T-helper 2 cell treated with Interferon-gamma antibody and Interleukin-4, amounts not matched to agents 100 ng/mL and 5 ng/mL, for 36 hours (primary cell): Measurements from ENCODE around the gene IL10RA. TPM values are rescaled to one million over a fixed set of nuclear protein-coding genes. Genes with fewer than 3 reads are reported as not detected.
"Not testable (repeated sequence)": the region's sequence is repeated elsewhere in the genome, so short reads cannot be mapped to it uniquely, and the experiment has no call there.

Experiments used
- intact Hi-C: fragments of 100-400 bp; cut with micrococcal nuclease; formaldehyde crosslinking; loops from one replicate; pipeline ENCODE4 v1.15.1; 2023
- total RNA-seq: library from RNA; stranded (reverse); gene quantifications from 2 replicates; pipeline ENCODE4 v1.2.3, GENCODE V29; 2022

The IL10RA gene
- 348 and 364 TPM in 2 replicates for total RNA-seq

DNA sequence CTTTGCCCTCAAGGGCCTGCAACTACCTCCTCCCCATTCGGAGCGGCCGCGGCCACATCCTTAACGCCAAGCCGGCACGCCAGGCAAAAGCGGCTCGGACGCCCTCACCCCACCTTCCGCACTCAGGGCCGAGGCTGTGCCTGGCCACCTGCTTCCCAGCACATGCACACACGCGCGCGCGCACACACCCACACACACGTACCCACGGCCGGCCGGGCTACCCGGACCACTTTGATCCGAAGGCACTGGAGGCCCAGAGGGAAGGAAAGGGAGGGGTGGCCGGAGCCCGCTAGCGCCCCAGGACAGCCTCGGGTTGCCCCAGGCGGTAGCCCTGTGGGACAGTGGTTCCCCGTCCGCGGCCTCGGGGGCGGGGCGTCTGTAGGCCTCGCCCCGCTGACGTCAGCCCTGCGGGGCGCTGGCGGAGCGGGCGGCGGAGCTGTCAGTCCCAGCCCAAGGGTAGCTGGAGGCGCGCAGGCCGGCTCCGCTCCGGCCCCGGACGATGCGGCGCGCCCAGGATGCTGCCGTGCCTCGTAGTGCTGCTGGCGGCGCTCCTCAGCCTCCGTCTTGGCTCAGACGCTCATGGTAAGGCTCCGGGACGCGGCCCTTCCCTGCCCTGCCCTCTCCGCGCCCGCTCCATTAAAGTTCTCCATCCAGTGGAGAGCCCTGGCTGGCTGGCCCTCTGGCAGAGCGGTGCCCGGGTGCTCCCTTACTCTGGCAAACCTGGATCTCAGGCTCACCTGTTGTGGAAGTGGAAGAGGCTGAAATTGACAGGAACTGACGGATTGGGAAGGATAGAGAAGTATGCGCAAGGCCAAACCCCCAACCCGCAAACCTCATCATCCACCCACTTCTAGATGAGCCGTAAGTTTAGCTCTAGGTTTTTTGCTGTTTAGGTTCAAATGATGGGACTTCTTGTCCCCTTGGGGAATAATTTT lies at the start of gene IL10RA:
TSS of gene IL10RA (plus strand) at position 442 of the 935 bp plus-strand sequence. CDS start at position 516, 74 bp downstream.
- intact Hi-C loops: loop anchor here (1.0 to 5.0 kb wide), 6 partner anchors 15 to 144 kb away; no protein-coding TSS in a partner anchor

DNA sequence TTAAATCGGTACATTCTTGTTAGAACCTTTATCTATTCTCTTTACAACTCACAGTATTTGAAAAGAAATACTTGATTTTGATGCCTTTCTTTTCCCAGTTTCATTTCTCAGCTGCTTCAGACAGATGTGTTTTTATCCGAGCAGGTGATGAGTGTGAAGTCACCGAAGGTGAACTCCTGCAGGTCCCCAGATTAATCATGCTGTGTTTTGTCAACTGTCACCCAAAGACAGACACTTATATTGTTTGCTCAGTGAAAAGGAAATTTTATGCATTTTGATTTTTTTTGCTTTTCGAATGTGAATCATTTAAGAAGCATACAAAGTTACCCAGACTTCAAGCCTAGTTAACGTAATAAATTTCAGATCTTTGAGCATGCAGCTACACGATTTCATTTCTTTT lies 49.2 kb upstream of the IL10RA start:
- intact Hi-C loops: no loop called here

DNA sequence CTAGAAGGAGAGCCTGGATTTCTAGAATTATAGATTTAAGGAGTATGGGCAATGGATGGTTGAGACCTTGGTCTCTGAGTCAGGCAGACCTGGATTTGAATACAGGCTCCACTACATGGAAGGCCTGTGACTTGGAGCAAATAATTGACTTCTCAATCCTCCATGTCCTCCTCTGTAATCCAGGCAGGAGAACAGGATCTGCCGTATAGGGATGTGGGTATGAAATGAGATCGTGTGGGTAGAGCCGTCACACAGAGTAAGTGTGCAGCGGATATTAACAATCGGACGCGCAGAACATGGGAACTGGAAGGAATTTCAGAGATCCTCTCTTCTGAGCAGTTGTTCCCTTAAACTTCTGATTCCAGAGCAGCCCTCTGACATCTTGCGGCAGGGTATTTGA lies 45.5 kb upstream of the IL10RA start:
- intact Hi-C loops: no loop called here

DNA sequence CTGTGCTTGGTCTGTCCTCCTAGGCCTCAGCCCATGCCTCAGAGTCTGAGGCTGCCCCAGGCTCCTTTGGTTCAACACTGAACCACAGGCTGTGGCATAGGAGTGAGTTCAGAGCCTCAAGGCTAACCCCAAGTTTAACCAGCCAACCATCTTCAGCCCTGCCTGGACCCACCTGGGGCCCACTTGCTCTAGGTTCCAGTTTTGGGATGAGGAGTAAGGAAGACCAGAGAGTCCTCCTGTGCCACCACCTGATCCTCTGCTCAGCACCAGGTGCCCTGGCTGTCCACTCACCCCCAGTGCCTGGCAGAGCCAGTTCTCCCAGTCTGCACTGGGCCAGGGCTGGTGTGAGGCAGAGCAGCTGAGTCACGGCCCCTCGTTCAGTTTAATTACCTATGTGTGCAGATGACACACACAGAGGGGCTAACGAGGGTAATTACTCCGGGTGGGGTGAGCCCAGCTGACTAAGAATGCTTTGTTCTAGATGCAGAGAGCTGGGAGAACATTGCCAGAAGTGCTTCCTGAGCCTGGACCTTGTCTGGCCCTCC lies 45.0 kb upstream of the IL10RA start:
- intact Hi-C loops: no loop called here

DNA sequence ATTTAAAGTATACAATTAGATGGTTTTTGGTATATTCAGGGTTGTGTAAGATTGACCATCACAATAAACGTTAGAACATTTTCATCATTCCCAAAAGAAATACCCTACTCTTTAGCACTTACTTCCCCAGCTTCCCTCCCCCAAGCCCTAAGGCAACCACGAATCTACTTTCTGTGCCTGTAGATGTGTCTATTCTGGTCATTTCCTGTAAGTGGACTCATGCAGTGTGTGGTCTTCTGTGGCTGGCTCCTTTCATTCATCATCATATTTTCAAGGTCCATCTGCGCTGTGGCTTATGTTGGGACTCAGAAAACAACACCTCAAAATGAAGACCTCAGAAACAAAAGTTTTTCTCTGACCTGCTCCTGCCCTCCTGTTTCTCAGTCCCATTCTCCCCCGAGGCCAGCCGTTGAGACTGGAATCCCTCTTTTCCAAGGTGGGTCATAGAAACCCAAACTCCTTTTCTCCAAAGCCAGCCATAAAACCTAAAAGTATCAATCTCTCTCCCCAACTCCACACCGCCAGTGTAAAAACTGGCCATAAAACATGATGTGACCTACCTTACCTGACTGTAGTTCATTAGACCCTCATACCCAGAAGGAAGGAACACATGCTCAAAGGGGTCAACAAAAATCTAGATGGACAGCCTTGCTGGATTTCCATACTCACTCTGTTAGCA lies 44.1 kb upstream of the IL10RA start:
- intact Hi-C loops: no loop called here

DNA sequence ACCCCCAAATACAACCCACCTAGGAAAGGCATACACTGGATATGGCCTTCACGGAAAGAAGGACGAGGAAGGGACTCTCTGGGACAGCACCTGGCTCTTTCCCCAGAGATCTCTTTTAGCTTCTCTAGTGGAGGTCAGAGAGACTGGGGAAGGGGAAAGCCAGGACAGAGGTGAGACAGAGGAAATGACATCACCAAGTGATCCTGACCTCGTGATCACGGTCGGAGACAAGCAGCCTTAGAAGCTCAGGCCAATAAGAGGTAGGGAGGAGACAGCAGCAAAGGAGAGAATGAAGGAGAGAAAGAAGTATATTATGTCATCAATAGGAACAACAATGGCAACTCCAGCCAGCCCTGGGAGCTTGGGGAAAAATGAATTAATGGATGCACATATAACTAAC lies 41.6 kb upstream of the IL10RA start:
- intact Hi-C loops: no loop called here

DNA sequence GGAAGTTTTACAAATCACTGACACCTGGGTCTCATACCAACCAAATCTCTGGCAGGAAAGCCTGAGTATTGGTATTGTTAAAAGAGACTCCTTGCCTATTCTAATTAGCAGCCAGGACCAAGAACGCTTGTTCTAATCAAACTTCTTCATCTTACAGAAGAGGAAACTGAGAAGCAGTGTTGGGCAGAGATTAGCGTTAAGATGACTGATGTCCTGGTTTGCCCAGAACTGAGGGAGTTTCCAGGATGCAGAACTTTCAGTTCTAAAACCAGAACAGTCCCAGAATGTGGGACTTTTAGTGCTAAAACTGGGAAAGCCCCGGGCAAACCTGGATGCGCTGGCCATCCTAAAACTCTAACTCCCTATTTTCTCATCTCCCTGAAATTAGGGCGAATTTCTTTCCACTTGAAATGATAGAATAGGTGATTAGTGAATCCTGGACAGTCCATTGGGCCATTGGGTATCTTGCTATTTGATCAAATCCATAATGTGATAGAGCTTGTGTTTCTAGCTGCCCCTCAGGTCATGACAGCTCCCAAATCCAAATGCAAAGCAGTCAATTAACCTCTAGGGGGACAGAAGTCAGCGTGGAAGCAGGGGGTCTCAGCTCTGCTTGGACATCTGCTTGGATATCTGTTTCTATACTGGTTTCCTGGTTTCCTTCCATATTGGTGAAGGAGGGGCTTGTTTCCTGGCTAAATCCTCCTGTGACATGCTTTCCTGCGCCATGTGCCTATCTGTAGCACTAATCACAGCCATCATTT lies 41.0 kb upstream of the IL10RA start:
- intact Hi-C loops: no loop called here

DNA sequence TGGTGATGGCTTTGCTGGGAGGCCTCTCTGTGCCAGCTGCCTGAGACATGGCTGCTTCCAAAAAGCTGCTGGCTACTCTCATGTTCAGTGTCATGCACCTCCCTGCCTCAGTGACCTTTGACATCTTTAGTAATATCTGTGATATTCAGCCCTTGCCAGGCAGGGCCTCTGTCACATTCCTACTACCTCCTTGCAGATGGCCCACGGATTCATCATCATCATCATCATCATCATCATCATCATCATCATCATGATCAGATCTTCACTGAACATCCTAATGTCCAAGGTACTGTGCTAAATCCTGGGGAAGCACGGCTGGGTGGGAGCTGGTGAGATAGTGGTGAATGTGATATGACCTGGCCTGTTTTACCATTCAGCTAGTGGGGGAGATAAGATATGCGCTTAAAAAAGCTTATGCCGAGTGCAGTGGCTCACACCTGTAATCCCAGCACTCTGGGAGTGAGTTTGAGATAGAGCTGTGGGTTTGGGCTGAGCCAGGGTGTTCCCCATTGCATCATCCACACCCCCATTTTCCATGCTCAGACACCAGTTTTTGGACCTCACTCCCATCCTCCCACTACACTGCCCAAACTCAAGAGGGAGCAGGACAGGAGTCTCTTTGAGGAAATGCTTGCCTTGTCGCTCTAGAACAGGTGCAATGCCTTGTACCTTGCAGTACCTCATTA lies 39.9 kb upstream of the IL10RA start:
- intact Hi-C loops: loop anchor here (2.0 kb wide), 1 partner anchor 139 kb away; no protein-coding TSS in a partner anchor

DNA sequence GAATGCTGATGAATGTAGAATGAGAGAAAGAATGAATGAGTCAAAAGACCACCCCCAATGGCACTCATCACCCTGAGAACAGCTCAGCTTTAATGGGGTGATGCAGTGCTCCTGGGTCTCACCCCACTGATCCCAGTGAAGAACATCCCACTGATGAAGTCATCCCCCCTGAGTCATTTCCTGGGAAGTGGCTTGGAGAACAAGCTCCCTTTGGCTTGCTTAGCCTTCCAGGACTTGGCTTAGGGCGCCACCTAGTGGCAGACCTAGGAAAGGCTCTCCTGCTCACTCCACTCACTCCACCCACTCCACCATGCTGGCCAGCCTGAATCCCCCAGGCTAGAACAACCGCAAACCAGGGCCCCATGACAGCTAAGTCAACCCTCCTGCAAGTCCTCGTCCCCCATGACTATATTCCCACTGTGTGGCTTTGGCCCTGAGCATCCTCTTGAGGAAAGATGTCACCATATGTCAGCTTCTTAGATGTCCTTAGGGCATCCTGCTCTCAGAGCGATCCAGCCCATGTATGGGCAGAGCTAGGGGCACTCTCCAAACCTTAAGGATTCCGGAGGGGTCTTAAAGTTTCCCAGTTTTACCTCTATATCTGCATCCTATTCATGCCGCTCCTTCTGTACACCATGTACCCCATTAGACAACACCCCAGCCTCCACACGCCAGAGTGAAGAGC lies 39.2 kb upstream of the IL10RA start:
- intact Hi-C loops: loop anchor here (1.0 to 2.0 kb wide), 3 partner anchors 40 to 140 kb away; no protein-coding TSS in a partner anchor

DNA sequence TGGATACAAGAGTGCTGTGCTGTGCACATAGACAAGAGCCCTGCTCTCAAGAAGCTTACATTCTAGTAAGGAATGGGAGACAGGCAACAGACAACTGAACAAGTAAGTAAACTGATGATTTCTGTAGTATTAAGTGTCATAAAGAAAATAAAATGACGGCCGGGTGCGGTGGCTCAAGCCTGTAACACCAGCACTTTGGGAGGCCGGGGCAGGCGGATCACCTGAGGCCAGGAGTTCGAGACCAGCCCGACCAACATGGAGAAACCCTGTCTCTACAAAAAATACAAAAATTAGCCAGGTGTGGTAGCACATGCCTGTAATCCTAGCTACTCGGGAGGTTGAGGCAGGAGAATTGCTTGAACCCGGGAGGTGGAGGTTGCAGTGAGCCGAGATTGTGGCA lies 38.4 kb upstream of the IL10RA start:
- intact Hi-C loops: loop anchor here (1.0 to 2.0 kb wide), 3 partner anchors 40 to 141 kb away; no protein-coding TSS in a partner anchor

DNA sequence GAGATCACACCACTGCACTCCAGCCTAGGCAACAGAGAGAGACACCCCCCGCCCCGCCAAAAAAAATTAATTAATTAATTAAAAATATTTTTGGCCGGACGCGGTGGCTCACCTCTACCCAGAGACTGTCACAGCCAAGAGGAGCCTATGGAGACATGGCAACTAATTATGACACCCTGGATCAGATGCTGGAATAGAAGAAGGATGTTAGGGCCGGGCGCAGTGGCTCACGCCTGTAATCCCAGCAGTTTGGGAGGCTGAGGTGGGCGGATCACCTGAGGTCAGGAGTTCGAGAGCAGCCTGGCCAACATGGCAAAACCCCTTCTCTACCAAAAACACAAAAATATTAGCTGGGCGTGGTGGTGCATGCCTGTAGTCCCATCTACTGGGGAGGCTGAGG lies 37.7 kb upstream of the IL10RA start:
- intact Hi-C loops: not testable (repeated sequence)

DNA sequence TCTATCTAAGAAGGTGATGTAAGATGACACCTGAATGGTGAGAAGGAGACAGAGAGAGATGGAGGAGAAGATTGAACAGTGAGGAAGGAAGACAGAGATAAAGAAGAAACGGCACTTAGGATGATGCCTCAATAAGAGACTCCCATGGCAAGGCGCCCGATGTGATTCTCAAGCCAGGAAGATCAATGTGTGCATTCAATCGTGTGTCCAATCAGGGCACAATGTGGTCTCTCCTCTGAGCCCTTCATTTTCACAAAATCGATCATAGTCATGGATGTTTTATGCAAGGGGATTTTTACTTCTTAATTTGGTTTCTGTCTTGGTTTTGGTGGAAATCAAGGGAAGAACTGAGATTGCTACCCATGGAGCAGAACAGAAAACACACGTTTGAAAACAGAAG lies 37.1 kb upstream of the IL10RA start:
- intact Hi-C loops: no loop called here

DNA sequence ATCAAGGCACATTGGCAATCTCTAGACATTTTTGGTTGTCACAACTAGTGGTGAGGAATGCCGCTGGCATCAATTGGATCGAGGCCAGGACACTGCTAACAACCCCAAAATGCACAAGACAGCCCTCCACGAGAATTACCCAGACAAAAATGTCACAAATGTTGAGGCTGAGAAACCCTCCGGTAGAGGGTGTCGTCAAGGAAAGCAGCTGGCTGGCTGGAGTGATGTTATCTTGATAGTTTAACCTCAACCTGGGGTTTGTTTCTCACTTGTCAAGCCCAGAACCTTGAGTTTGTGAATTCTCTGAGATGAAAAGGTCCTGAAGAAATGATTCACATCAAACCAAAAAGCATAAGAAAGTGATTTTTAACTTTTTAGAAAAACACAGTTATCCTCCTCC lies 35.9 kb upstream of the IL10RA start:
- intact Hi-C loops: loop anchor here (1.0 to 2.0 kb wide), 3 partner anchors 36 to 136 kb away; partner anchors contain the start of gene IL10RA

DNA sequence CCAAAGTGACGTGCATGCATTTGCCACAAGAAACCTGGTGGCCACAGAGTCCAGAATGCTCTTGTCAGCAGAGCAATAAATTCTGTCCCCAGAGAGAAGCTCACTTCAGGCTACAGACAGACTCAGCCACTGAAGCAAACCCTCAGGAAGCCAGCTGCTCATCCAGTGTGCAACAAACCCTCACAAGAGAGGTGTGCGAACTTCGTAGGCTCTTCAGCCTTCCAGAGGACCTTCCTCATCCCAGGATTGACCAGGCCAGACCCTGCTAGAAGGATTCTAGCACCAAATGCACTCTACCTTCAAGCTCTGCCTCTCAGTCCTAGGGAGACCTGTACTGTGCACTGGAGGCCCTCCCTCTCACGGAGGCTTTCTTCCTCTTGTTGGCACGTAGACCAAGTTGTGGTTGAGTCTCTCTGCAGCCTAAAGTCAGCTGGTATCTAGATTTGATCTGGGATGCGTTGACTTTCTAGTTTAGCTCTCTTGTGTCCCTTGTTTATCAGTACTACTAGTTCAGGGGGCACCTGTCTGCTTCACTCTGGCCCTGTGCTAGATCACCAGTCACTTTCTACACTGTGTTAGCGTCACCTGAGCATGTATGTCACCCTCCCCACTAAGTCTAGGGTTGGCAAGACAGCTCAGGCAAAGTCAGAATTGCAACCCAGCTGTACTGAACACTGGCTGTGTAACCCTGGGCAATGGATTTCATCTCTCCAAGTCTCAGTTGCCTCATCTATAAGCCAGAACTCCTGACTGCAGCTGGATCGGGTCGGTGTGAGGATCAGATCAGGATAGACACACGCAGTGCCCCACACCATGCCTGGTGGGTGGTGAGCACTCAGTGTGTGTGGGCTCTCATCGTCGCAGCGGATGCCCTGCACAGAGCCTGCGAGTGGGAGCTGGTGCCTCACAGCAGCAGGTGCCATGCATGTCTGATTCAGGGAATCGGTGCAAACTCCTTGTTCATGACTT lies 34.9 kb upstream of the IL10RA start:
- intact Hi-C loops: loop anchor here (1.0 to 2.0 kb wide), 4 partner anchors 35 to 136 kb away; partner anchors contain the start of gene IL10RA

DNA sequence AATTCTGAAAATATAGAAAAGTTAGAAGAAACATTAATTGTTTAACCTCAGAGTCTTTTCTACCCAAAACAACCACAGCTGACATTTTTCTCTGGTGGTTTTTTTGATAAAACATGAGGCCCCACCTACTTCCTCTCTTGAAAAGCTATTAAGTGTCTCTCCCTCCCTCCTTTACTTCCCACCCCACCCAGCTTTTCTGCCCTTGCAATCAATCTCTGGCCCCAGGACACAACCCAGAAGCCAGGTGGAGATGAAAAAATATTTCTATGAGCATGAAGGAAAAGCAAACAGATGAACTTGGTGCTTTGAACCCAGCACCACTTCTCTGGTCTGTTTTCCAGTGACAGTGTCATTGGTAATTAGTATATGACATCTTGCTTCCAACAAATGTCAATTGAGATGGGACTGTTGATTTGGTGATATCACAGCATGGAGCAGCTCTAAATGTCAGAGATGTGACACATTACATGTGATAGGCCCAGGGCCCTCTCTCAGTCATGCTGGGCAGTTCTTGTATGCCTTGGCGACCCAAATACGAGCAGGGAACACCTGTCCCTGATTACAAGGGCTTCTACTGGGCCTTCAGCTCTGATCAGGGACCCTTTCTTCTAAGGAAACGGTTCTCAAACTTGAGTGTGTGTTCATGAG lies 33.0 kb upstream of the IL10RA start:
- intact Hi-C loops: loop anchor here (1.0 to 2.0 kb wide), 2 partner anchors 18 to 34 kb away; no protein-coding TSS in a partner anchor

DNA sequence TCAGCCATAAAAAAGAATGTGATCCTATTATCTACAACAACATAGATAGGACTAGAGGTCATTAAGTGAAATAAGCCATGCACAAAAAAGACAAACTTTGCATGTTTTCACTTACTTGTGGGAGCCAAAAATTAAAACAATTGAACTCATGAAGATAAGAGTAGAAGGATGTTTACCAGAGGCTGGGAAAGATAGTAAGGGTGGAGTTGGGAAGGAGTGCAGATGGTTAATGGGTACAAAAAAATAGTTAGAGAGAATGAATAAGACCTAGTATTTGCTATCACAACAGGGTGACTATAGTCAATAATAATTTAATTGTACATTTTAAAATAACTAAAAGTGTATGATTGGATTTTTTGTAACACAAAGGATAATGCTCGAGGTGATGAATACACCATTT lies 27.2 kb upstream of the IL10RA start:
- intact Hi-C loops: no loop called here

DNA sequence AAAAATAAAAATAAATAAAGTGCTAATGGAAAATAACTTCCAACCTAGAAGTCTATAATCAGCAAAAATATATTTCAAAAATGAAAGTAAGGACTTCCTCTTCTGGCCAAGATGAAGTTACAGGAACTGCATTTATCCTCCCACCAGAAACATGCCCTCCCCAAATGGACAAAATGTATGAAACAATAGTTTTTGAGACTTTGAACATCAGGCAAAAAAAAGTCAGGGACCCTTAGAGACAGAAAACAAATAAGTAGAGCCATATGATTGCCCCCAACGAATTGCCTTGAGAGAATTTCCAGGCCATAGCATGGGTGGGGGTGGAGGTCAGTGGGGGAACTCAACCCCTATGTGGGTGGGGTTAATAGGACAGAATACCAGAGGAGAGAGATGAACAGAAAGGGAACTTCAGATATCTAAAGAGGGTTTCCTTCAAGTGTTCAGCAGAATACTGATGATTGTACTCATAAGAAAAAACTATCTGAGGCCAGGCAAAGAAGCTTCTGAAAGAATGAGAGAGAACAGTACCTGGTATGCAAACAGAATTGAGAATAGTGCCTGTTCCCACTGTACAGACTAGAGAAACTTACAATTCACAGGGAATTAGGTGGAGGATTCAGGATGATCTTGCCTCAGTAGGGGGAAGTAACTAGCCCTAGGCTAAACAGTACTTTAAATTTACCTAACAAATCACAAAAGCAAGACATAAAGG lies 26.6 kb upstream of the IL10RA start:
- intact Hi-C loops: no loop called here
